Activated CD4-positive, CD25-positive, alpha-beta regulatory T cell treated with anti-CD3 and anti-CD28 coated beads, Interleukin-2, amount 50 U/mL, for 16 hours (primary cell): ENCODE results near the gene AGR3.

Experiments
- DNase-seq: peaks from one replicate; pipeline ENCODE4 v3.0.0-alpha.2; 2020; ENCODE audit warnings: low read depth, low spot score

The AGR3 gene

DNA sequence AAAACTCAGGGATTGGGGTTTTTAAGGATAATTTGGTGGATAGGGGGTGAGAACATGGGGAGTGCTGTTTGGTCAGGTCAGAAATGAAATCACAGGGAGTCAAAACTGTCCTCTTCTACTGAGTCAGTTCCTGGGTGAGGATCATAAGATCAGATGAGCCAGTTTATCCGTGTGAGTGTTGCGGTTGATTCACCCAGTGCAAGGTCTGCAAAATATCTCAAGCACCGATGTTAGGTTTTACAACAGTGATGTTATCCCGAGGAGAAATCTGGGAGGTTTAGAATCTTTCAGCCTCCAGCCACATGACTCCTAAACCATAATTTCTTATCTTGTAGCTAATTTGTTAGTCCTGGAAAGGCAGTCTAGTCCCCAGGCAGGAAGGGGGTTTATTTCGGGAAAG is 45.3 kb downstream of the AGR3 start:
- DNase-seq = no peak

DNA sequence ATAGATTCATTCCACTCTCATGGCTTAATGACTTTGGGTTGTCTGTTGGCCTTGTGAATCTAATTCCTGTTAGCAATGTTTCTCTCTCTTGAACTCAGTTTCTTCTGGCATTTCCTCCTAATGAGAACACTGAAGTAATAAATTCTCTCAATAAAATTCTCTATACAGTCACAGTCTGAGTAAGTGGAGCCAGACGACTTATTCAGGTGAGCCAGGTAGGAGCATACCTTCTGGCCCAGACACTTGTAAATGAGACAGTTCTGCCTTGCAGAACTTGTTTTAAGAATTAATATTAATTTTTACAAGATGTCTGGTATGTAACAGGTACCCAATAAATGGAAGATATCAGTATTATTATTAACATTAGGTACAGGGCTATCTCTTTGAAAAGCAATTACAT is 48.4 kb downstream of the AGR3 start:
- no peak for DNase-seq

DNA sequence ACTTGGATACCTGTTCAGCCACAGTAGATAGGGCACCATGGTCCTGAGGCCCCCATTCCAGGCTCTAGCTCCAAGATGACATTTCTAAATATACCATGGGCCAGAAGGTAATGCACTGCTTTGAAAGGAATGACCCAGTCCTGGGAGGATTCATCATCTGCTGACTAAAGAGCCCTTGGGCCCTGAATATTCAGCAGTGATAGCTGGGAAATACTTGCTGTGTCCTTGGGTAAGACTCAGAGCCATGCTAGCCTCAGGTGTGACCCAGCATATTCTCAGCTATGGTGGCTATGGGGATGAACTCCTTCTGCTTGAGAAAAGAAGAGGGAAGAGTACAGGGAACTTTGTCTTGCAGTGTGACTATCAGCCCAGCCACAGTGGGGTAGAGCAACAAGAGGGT is 55.7 kb downstream of the AGR3 start:
- DNase-seq = no peak

DNA sequence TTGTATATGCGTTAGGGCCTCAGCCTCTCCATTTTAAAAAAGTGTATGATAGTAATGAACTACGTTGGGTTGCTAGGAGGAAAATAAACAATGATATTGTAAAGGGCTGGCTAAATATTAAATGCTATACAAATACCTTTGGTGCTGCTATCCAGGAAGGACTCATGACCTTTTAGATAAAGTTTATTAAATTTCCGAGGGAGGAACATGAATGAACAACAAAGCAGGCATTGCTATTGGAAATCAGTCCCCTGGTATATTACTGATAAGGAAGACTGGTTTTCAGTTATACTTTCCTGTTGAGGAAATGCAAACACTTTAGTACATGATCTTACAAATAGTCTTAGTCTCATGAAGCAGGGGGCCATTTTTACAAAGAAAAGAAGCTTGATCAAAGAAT is 59.8 kb downstream of the AGR3 start:
- no peak for DNase-seq

DNA sequence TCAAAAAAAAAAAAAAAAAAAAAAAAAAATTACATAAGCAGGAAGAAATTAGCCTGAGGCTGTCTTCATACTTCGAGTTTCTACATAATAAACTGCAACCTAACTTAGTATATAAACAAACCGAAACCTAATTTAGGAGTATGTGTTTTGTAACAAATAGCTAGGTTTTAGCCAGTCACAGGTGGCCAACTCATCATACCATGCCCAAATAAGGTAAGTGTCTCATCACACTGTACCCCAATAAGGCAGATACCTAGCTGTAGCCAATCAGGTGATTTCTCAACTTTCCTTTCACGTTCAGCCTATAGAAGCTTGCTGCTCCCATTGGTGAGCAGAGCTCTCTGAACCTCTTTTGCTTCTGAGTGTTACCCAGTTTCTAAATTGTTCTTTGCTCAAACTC is 63.1 kb downstream of the AGR3 start:
- DNase-seq = no peak

DNA sequence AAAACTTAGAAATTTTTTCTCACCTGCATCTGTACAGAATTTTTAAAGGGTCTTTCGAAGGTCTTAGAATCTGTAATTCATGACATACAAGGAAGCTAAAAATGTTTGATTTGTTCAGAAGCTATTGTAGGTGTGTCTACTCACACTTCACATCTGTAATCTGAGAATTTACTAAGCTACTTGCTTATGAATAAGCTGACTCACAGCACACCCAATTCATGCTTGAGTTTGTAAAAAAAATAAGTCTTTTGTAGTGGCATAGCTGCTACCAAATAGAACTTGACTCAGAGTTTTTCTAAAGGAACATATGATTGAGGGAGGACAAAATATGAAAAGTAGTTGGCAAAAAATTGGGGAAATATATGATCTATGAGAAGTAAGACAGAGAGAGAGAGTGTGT is 64.2 kb downstream of the AGR3 start:
- DNase-seq = no peak

DNA sequence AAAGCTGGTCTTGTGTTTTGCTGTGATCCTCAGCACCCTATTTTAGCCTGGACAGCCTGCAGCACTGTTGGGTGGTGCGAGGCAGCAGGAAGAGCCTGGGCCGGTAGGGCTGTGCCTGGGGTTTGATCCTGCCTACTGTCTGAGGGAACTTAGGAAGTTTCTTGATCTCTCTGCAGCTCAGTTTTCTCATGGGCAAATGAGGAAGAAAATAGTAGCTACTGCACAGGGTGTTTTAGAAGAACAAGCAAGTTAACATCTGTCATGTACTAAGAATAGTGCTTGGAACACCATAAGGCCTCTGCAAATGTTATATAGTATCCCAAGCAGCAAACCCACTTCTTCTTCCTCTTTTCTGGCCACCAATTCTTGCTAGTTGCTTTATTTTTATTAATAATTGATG is 65.0 kb downstream of the AGR3 start:
- DNase-seq = no peak

DNA sequence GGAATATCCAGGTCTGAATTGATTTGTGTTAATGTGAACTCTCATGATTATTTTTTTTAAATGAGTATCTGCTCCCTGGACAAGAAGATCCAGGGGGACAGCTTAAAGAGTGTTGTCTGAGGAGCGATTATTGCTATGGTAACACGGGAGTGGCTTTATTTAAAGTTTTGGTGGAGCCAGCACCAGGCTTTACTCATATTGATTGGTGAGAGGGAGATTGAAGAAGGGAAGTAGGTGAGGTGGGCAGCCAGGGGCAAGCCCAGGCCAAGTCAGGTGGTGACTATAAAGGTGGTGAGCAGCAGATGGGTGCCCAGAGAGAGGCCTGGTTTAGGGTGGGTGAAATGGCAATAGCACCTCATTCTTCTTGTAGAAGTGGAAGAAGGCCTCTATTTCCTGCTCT is 66.8 kb downstream of the AGR3 start:
- DNase-seq = no peak

DNA sequence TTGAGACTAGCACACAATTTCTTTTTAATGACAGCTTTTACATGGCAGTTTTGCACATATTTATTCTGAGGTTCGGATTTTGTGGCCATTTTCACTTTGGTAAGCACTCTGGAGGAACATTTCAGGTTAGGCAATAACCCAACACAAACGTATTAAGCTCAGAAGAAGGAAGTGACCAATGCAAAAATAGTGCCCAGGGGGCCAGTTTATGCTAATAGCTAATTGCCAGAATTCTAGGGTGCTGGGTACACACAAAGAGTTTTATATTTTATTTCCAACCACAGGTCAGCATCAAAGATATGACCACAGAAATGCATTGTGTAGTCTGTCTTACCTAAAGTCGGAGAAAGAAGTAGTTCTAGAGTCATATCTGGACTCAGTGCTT is 68.6 kb downstream of the AGR3 start:
- DNase-seq = no peak

DNA sequence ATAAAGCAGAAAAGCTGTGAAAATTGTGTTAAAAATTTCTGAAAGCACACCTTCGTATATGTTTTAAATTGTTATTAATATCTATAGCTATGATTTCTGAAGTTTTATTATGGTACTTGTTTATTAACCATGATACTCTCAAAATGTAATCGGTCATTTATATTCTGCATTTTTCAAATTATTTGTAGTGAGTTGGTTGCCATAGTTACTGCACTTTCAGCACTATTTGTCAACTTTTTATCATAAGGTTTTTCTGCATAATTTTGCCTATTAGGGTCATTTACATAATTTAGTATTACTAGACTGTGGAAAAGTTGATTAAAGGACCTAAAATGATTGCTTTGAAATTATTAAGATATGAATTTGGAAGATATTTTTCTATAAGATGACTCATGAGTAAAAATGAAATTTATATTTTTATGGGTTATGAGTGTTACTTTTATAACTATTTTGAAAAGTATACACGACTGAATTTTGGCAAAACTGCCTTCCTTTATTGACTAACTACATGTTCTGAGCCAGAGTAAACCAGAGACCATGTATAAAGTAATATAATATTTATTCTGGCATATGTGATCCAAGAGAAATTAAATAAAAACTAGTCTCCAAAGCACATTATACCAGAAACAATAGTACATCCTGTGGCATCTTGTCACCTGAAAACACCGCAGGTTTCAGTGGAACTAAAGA is 69.1 kb downstream of the AGR3 start:
- DNase-seq = no peak

DNA sequence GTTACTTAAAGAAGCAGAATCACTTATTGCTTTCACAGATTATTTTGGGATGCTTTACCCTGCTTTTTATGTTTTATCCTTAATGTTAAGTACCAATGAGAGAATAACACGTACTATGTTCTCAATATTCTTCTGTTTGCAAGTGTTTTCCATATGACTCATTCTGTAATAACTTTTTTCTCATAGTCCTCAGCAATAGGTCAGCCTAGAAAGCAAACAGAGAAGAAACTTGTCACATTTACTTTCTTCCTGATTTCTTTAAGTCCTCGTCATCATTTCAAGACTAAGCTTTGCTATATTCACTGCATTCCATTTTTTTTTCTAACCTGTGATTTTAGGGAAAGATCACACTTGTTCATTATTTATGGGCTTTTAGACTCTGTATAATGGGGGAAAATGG is 70.2 kb downstream of the AGR3 start:
- no peak for DNase-seq

DNA sequence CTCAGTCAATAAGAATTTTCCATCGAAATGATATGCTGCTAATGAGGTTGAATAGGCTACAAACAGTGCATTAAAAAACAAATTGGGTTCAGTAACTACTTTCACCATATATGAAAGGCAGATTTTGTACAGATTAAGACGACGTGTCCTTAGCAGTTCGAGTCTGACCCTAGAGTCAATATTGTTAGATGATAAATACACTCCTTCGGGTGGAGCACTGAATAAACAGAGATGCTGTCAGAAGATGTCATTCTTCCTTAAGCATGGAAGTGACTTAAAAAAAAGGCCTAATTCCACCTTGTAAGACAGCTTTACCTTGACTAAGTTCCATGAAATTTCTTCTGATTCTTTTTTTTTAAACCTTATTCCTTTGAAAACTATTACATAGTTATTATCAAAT is 71.2 kb downstream of the AGR3 start:
- no peak for DNase-seq

DNA sequence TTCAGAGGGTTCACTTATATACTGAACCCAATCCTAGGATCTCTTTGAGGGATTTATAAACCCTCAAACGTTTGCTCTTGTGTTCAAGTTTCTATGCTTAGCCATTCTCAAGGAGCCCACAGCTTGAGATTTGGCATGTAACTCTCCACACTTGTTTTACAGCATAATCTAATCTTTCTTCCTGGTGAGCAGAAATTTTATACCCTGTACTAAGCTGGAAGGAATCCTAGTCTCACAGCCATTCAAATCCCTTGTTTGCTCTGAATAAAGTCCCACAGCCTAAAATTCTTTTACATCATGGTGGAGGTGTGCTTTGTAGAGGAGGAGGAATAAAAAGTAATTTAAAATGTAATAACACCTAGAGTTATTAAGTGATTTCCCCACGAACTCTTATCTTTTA is 71.7 kb downstream of the AGR3 start:
- no peak for DNase-seq
